GM11168 (cell line): ENCODE measurements around the gene DBP.

Experiments used
- in situ Hi-C: fragments of 300-500 bp; cut with MboI; formaldehyde crosslinking; loops from one replicate; pipeline ENCODE4 v1.12.0; 2022; ENCODE audit warnings: low sequenced_read_pairs; ENCODE audit not compliant: unreplicated experiment

The DBP gene

GRCh38 chr19:48629599-48630295, 7.4 kb downstream of the DBP start:
- in situ Hi-C loops: no loop called here

- in situ Hi-C loops: no loop called here
Observed at GRCh38 chr19:48629297-48629598, 7.9 kb downstream of the DBP start.

- in situ Hi-C loops: no loop called here
Observed at GRCh38 chr19:48628486-48629296, 8.5 kb downstream of the DBP start.

- in situ Hi-C loops: no loop called here
Observed at GRCh38 chr19:48627865-48628314, 9.3 kb downstream of the DBP start.

- in situ Hi-C loops: no loop called here
Observed at GRCh38 chr19:48627201-48627864, 9.8 kb downstream of the DBP start.

- in situ Hi-C loops: no loop called here
Observed at GRCh38 chr19:48625891-48626327, 11.3 kb downstream of the DBP start.

GRCh38 chr19:48624791-48625723, 12.1 kb downstream of the DBP start:
- in situ Hi-C loops: no loop called here

GRCh38 chr19:48624067-48624594, 13.0 kb downstream of the DBP start:
- in situ Hi-C loops: no loop called here

- in situ Hi-C loops: no loop called here
Observed at GRCh38 chr19:48623556-48624066, 13.6 kb downstream of the DBP start.

GRCh38 chr19:48619692-48620585, 17.2 kb downstream of the DBP start:
- in situ Hi-C loops: no loop called here

GRCh38 chr19:48618916-48619691, 18.1 kb downstream of the DBP start, which contains the start of the genes RPL18 and SPHK2:
Gene RPL18 (minus strand): TSS chr19:48619178. CDS start chr19:48619143, 35 bp downstream.
Gene SPHK2 (plus strand): TSS chr19:48619506. CDS start chr19:48620515, 1,009 bp downstream.
- in situ Hi-C loops: no loop called here

- in situ Hi-C loops: no loop called here
Observed at GRCh38 chr19:48618278-48618915, 18.8 kb downstream of the DBP start.

GRCh38 chr19:48617146-48617937, 19.8 kb downstream of the DBP start:
- in situ Hi-C loops: no loop called here

- in situ Hi-C loops: no loop called here
Observed at GRCh38 chr19:48616491-48617056, 20.6 kb downstream of the DBP start.

- in situ Hi-C loops: no loop called here
Observed at GRCh38 chr19:48616041-48616436, 21.1 kb downstream of the DBP start.
